Erythroblast (primary cell): ENCODE measurements around the gene SESN1.

ENCODE experiments used
- GATA1 ChIP-seq: IDR thresholded peaks from 2 replicates; pipeline ENCODE4 v1.6.1; 2011; ENCODE audit warnings: low read depth, mild to moderate bottlenecking, control low read depth, low read length, moderate library complexity
- POLR2A ChIP-seq: IDR thresholded peaks from 2 replicates; pipeline ENCODE4 v1.6.1; 2011; ENCODE audit warnings: mild to moderate bottlenecking, low read length

- no peak for TF ChIP-seq POLR2A
- no peak for TF ChIP-seq GATA1
Measured at GRCh38 chr6:109143191-109143590, 48.5 kb upstream of the SESN1 start.
